ENCODE data around the gene GTPBP3. TPM values are rescaled to one million over a fixed set of nuclear protein-coding genes. Genes with fewer than 3 reads are reported as not detected.

GTPBP3 gene
- 10 to 100 TPM; 18.7 to 29.0 (median 25.2) TPM for total RNA-seq

GRCh38 chr19:17336872-17337674 is at the start of gene GTPBP3:
TSS of gene GTPBP3 (plus strand) at chr19:17337553. CDS start at chr19:17337612, 59 bp downstream.
- peaks cover 50% of the 10 kb centered on the region for H3K4me1 ChIP-seq

GRCh38 chr19:17289489-17289888 is 47.9 kb upstream of the GTPBP3 start:
- no peaks in the 10 kb centered on the region for H3K36me3 ChIP-seq
- no peak for DNase-seq (ENCODE audit: low spot score in 2 of 2)
- WGBS, result 23% methylated on average over 14 of the region's 22 CpGs
- no peaks in the 10 kb centered on the region for H3K9me3 ChIP-seq
- H3K27me3 ChIP-seq, result no peaks in the 10 kb centered on the region
- H3K4me1 ChIP-seq, result peaks cover 14% of the 10 kb centered on the region
- H3K27ac ChIP-seq, result no peak overlapping the region
- no peak for TF ChIP-seq POLR2AphosphoS5 (IDR thresholded peaks at IDR 0.05)
- TF ChIP-seq EP300 (IDR thresholded peaks at IDR 0.05), result no peak
- no peak for TF ChIP-seq POLR2A (IDR thresholded peaks at IDR 0.05)
- TF ChIP-seq, protein P1, sequence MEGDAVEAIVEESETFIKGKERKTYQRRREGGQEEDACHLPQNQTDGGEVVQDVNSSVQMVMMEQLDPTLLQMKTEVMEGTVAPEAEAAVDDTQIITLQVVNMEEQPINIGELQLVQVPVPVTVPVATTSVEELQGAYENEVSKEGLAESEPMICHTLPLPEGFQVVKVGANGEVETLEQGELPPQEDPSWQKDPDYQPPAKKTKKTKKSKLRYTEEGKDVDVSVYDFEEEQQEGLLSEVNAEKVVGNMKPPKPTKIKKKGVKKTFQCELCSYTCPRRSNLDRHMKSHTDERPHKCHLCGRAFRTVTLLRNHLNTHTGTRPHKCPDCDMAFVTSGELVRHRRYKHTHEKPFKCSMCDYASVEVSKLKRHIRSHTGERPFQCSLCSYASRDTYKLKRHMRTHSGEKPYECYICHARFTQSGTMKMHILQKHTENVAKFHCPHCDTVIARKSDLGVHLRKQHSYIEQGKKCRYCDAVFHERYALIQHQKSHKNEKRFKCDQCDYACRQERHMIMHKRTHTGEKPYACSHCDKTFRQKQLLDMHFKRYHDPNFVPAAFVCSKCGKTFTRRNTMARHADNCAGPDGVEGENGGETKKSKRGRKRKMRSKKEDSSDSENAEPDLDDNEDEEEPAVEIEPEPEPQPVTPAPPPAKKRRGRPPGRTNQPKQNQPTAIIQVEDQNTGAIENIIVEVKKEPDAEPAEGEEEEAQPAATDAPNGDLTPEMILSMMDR (IDR thresholded peaks at IDR 0.05), result no peak
- H3K4me3 ChIP-seq, result no peak overlapping the region

More at GRCh38 chr19:17336872-17337674, at the start of gene GTPBP3:
- under 1% methylated on average over 41 of the region's 41 CpGs for WGBS
- Histone ChIP-seq H3K9me3 (no peaks in the 10 kb centered on the region), H3K27me3 (no peaks in the 10 kb centered on the region), H3K4me3 (peak within 1 kb of the TSS; percentile 65), H3K36me3 (peaks cover 9% of the 10 kb centered on the region), H3K27ac (peak within 1 kb of the TSS; percentile 91)
- TF ChIP-seq, protein P1 (IDR thresholded peaks at IDR 0.05), result no peak
- TF ChIP-seq POLR2AphosphoS5 (IDR thresholded peaks at IDR 0.05), result peak in 2 of 3 donors; percentile 67 to 71
- peak; percentile 99 for DNase-seq (ENCODE audit: low spot score in 2 of 2)

GRCh38 chr19:17292301-17293074 is 44.9 kb upstream of the GTPBP3 start:
- WGBS, result 11% methylated on average over 33 of the region's 46 CpGs
- H3K4me3 ChIP-seq, result peak overlapping the region; percentile 59
- H3K27me3 ChIP-seq, result no peaks in the 10 kb centered on the region
- H3K9me3 ChIP-seq, result no peaks in the 10 kb centered on the region
- no peaks in the 10 kb centered on the region for H3K36me3 ChIP-seq
- peaks cover 14% of the 10 kb centered on the region for H3K4me1 ChIP-seq
- TF ChIP-seq, protein P1 (IDR thresholded peaks at IDR 0.05), result peak; percentile 57 to 70
- TF ChIP-seq POLR2AphosphoS5 (IDR thresholded peaks at IDR 0.05), result no peak
- peak overlapping the region; percentile 35 for H3K27ac ChIP-seq
- DNase-seq (ENCODE audit: low spot score in 2 of 2), result peak in 1 of 2 donors; percentile 79

DNA sequence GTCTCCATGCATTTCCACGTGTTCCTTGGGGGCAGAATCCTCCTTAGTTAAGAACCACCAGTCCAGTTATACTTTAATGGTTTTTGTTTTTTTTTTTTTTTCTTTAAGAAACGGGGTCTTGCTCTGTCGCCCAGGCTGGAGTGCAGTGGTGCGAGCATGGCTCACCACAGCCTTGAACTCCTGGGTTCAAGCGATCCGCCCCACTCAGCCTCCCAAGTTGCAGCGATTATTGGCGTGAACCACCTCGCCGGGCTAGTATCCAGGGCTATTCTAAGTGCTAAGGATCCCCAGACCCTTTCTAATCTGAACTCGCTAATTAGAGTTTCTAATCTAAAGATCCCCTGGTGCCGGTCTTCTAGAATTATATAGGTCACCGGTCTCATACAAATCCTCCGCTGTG is 43.7 kb upstream of the GTPBP3 start:
- WGBS, result 92% methylated on average over 14 of the region's 14 CpGs
- Histone ChIP-seq H3K27ac (no peak overlapping the region), H3K4me1 (peaks cover 14% of the 10 kb centered on the region), H3K36me3 (peaks cover 6% of the 10 kb centered on the region), H3K27me3 (no peaks in the 10 kb centered on the region), H3K9me3 (no peaks in the 10 kb centered on the region), H3K4me3 (no peak overlapping the region)
- DNase-seq (ENCODE audit: low spot score in 2 of 2), result no peak
- TF ChIP-seq, protein P1 (IDR thresholded peaks at IDR 0.05), result no peak
- no peak for TF ChIP-seq POLR2A (IDR thresholded peaks at IDR 0.05)
